C4-2B (cell line): ENCODE data around the gene RUFY4.
A peak's percentile ranks its signal among the peaks of the same experiment; 100 is the strongest.

Source experiments
- H3K27ac ChIP-seq: fragments of 450-650 bp; 2 replicates; pipeline ENCODE4 v1.5.1; 2017
- ZFX ChIP-seq: fragments of 450-650 bp; IDR thresholded peaks from 2 replicates; pipeline ENCODE4 v1.6.1; 2017
- TF ChIP-seq, protein P1 (sequence below): fragments of 450-650 bp; conservative IDR thresholded peaks from 2 replicates; pipeline ENCODE4 v1.5.1; 2017; ENCODE audit warnings: mild to moderate bottlenecking

The RUFY4 gene

DNA sequence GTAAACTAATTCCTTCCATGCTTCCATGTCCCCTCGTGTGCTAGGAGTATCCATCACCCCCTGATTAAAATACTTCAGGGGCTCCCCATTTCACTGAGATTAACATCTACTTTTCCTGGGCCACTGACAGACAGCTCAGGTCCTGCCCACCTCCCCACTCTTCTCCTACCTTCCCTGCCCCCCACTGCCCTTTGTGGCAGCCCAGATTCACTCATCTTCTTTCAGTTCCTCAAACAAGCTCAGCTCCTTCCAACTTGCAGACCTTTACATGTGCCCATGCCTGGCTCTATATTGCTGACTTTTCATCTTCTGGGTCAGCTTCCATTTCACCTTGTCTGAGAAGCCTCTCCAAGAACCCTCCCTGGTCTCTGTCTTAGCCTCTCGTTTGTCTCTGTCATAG, 12.0 kb downstream of the RUFY4 start:
- H3K27ac ChIP-seq = no peak overlapping the region

GRCh38 chr2:218081695-218082094, 12.6 kb downstream of the RUFY4 start:
- H3K27ac ChIP-seq = no peak overlapping the region
- TF ChIP-seq, protein P1, sequence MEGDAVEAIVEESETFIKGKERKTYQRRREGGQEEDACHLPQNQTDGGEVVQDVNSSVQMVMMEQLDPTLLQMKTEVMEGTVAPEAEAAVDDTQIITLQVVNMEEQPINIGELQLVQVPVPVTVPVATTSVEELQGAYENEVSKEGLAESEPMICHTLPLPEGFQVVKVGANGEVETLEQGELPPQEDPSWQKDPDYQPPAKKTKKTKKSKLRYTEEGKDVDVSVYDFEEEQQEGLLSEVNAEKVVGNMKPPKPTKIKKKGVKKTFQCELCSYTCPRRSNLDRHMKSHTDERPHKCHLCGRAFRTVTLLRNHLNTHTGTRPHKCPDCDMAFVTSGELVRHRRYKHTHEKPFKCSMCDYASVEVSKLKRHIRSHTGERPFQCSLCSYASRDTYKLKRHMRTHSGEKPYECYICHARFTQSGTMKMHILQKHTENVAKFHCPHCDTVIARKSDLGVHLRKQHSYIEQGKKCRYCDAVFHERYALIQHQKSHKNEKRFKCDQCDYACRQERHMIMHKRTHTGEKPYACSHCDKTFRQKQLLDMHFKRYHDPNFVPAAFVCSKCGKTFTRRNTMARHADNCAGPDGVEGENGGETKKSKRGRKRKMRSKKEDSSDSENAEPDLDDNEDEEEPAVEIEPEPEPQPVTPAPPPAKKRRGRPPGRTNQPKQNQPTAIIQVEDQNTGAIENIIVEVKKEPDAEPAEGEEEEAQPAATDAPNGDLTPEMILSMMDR = no peak
- no peak for TF ChIP-seq ZFX

More for the DNA sequence above, 12.0 kb downstream of the RUFY4 start:
- no peak for TF ChIP-seq ZFX
- TF ChIP-seq, protein P1 = no peak

DNA sequence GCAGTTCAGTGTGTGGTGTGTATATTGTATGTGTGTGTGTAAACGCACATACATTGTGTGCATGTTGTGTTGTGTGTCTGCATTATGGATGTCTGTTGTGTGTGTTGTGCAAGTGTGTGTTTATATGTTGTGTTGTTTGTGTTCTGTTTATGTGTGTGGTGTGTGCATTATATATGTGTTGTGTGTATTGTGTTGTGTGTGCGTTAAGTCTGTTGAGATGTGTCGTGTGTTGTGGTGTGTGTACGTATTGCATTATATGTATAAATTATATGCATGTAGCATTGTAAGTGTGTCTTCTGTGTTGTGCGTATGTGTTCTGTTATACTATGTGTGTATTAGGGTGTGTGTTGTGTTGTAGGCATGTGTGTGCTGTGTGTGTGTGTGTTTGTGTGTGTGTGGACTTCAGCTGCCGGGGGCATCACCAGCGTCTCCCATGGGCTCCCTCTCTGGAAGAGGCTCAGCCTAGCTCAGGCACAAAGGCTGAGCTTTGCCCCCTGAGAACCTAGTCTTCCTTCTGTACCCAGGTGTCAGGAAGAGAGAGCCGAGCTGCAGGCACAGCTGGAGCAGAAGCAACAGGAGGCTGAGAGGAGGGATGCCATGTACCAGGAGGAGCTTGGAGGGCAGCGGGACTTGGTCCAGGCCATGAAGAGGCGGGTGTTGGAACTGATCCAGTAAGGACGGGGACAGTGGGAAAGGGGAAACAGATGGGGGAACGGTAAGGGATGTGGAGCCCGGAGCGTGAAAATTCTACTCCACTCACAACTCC, 13.7 kb downstream of the RUFY4 start:
- no peak overlapping the region for H3K27ac ChIP-seq
- TF ChIP-seq ZFX = no peak

- TF ChIP-seq ZFX = no peak
- TF ChIP-seq, protein P1 = no peak
- H3K27ac ChIP-seq = no peak overlapping the region
Measured at GRCh38 chr2:218083352-218083676, 14.3 kb downstream of the RUFY4 start.

DNA sequence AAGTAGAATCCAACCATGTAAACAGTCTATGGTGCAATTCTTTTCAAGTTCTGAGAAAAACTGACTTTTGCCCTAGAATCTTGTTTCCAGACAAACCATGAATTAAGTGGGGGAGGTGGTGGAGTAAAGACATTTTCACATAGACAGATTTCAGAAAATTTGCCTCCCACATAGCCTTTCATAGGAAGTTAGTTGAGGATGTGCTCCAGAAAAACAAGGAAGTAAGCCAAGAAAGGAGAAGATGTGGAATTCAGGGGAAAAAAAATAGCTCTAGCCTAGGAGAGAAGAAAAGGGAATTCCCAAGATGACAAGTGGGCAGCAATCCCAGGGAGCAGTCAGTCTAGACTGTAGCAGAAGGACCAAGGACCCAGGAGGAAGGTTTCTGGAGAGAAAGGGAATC, 17.4 kb downstream of the RUFY4 start:
- H3K27ac ChIP-seq = no peak overlapping the region

GRCh38 chr2:218089259-218089658, 20.2 kb downstream of the RUFY4 start:
- TF ChIP-seq, protein P1 = no peak
- TF ChIP-seq ZFX = no peak
- H3K27ac ChIP-seq = no peak overlapping the region

More for the DNA sequence above, 17.4 kb downstream of the RUFY4 start:
- no peak for TF ChIP-seq ZFX
- TF ChIP-seq, protein P1 = no peak

DNA sequence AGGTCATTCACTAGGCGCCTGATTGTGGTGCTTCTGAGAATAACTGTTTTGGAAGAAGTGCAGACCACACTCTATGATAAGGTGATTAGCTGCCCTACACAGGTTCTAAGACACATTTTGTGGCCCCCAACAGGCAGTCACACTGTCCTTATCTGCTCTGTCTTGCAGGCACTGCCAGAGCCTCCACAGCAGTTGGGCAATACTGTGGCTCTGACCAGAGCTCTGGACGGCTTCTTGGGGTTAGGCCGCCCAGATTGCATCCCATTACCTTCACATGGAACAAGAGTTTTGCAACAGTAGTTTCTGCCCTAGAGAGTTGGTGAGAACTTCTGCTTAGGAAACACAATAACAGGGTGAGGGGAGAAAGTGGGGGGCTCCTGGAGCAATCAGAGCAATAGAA, 22.7 kb downstream of the RUFY4 start:
- H3K27ac ChIP-seq = no peak overlapping the region
- TF ChIP-seq, protein P1 = no peak
- TF ChIP-seq ZFX = no peak

DNA sequence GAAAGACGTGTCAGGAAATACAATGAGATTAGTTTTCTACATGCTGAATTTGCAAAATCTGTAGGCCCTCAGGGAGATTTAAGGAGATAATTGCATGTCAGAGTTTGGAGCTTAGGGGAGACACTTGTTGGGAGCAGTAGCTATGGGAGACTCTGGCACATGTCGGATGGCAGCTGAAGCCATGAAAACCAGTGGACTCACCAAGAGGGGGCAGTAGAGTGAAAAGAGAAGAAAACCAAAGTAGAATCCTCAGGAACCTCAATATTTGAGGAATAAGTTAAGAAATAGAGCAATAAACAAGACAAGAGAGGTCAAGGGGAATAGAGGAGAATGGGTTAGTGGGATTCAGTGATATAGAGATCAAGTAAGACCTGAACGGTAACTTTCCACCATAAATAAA, 24.8 kb downstream of the RUFY4 start:
- no peak overlapping the region for H3K27ac ChIP-seq
- TF ChIP-seq ZFX = no peak
- TF ChIP-seq, protein P1 = peak; percentile 16
